NT2/D1 (cell line): ENCODE results near the gene RIN1.

Source experiments
- YY1 ChIP-seq: IDR thresholded peaks from 2 replicates; pipeline ENCODE4 v1.6.1; 2011; ENCODE audit not compliant: insufficient read length, insufficient read depth
- ZNF274 ChIP-seq: IDR thresholded peaks from 2 replicates; pipeline ENCODE4 v1.6.1; 2011; ENCODE audit warnings: mild to moderate bottlenecking, low read depth, low read length

GRCh38 chr11:66359662-66360087 lies 23.4 kb upstream of the RIN1 start:
- TF ChIP-seq YY1 (no peak), ZNF274 (no peak)
